GM18498 (cell line): ENCODE data around the gene FAM98C.
"Not testable (repeated sequence)": the region's sequence is repeated elsewhere in the genome, so short reads cannot be mapped to it uniquely, and the experiment has no call there.

Experiments
- ATAC-seq: cut with Tn5 transposase; IDR thresholded peaks from one replicate; pipeline ENCODE4 v1.9.1; 2021; ENCODE audit warnings: mild to moderate bottlenecking, moderate library complexity; ENCODE audit not compliant: unreplicated experiment

Gene FAM98C

GRCh38 chr19:38425222-38425809, 22.4 kb downstream of the FAM98C start:
- ATAC-seq, result no peak

GRCh38 chr19:38425810-38426466, 23.0 kb downstream of the FAM98C start, which contains the start of gene RASGRP4:
Gene RASGRP4 (minus strand): TSS chr19:38426219. CDS start chr19:38426091, 128 bp downstream.
- no peak for ATAC-seq

GRCh38 chr19:38427035-38427677, 24.3 kb downstream of the FAM98C start:
- ATAC-seq, result not testable (repeated sequence)

- ATAC-seq, result no peak
Observed at GRCh38 chr19:38429055-38429810, 26.3 kb downstream of the FAM98C start.

GRCh38 chr19:38429811-38430156, 26.9 kb downstream of the FAM98C start:
- no peak for ATAC-seq

GRCh38 chr19:38430931-38431330, 28.0 kb downstream of the FAM98C start:
- ATAC-seq, result no peak

GRCh38 chr19:38433268-38433733, 30.4 kb downstream of the FAM98C start, which contains the start of gene RYR1:
Gene RYR1 (plus strand): TSS chr19:38433691. CDS start chr19:38433830, 139 bp downstream.
- no peak for ATAC-seq

GRCh38 chr19:38434549-38435051, 31.7 kb downstream of the FAM98C start:
- ATAC-seq, result no peak

GRCh38 chr19:38437295-38437694, 34.4 kb downstream of the FAM98C start:
- ATAC-seq, result no peak

- no peak for ATAC-seq
Observed at GRCh38 chr19:38437917-38438316, 35.0 kb downstream of the FAM98C start.

GRCh38 chr19:38440592-38440991, 37.7 kb downstream of the FAM98C start:
- no peak for ATAC-seq

- ATAC-seq, result no peak
Observed at GRCh38 chr19:38441657-38442348, 38.9 kb downstream of the FAM98C start.

- no peak for ATAC-seq
Observed at GRCh38 chr19:38442736-38443135, 39.8 kb downstream of the FAM98C start.

- no peak for ATAC-seq
Observed at GRCh38 chr19:38443458-38443999, 40.6 kb downstream of the FAM98C start.

GRCh38 chr19:38444026-38444425, 41.1 kb downstream of the FAM98C start:
- no peak for ATAC-seq

GRCh38 chr19:38445362-38445761, 42.5 kb downstream of the FAM98C start:
- ATAC-seq, result no peak

- no peak for ATAC-seq
Observed at GRCh38 chr19:38448225-38448624, 45.3 kb downstream of the FAM98C start.

- no peak for ATAC-seq
Observed at GRCh38 chr19:38449518-38449917, 46.6 kb downstream of the FAM98C start.

- no peak for ATAC-seq
Observed at GRCh38 chr19:38451036-38451435, 48.1 kb downstream of the FAM98C start.

- ATAC-seq, result no peak
Observed at GRCh38 chr19:38451629-38452028, 48.7 kb downstream of the FAM98C start.
